A204.1 (cell line): ENCODE measurements around the gene HECW1.
"Not testable (repeated sequence)": the region's sequence is repeated elsewhere in the genome, so short reads cannot be mapped to it uniquely, and the experiment has no call there.

Experiments
- FAIRE-seq: peaks from 2 replicates; lab custom pipeline; 2012; peaks lifted over from hg19 to GRCh38; lab: Jason Lieb, UNC

HECW1 gene

DNA sequence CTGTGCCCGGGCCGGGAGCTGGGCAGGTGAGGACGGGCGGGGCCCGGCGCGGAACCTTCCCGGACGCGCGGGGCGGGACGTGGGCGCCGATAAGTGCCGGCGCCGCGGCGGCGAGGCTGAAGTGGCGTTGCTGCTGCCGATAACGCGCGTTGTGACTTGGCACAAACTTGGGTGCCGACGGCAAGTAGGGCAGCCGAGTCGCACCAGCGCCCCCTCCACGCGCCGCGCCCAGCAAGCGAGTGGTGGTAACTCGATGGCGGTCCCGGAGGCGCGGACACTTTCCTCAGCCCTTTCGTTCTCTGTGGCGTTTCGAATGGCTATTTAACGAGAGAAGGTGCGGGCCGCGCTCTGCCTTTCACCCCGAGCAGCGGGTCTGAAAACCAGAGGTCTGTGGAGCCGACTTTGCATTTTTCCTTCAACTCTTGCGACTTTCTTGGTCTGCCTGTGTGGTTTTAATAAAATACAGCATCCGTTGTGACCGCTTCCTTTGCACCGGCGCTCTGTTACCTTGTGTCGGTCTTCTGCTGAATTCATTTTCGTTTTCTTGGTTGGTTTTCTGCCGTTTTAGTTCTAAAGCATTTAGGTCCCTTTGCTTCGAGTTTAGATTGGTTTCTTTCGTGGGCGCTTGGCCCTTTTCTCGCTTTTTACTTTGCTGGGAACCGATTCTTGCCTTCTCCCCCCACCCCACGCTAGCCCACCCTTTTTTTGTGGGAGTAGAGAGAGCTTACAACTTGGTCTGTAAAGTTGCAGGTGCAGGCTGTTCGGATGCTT, 471.2 kb downstream of the HECW1 start:
- no peak for FAIRE-seq

DNA sequence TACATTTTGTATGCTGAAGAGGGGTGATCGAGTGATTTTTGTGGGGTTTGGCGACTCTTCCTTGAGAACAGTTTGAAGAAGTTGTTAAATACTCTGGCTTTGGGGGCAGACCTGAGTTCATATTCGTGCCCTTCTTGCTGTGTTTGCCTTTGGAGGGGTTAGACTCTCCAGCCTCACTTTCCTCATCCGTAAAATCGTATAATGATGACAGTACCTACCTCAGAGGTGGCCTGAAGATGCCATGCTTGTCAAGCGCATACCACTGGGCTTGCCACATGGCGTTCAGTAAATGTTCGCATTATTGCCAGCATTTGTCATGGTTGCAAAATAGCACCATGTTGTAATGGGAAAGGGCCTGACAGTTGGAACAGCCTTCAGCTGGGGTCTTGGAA, 471.7 kb downstream of the HECW1 start:
- FAIRE-seq: no peak

DNA sequence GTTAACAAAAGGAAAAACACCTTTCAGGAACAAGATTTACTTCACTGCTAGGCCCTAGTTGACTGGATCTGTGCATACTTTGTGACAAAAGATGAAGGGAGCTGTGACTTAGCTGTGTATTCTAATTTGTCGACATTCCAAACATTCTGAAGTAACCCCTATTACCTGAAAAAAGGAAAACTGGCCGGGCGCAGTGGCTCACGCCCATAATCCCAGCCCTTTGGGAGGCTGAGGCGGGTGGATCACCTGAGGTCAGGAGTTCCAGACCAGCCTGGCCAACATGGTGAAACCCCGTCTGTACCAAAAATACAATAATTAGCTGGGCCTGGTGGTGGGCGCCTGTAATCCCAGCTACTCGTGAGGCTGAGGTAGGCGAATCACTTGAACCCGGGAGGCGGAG, 472.3 kb downstream of the HECW1 start:
- not testable (repeated sequence) for FAIRE-seq

DNA sequence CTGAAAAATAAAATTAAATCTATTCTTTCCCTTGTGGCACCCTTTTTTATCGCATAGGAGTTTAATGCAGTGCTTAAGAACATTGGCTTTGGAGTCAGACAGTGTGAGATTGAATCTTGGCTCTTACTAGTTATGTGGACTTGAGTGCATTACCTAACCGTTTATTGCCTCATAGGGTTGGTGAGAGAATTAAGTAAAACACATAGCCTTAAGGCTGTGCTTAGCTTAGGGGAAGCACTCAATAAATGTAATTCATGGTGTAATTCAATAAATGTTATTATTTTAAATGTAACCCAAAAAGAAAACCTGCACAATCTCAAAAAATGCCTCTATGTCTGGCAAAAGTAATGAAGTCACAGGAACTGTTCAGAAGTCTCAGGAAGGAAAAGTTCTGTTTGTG, 473.1 kb downstream of the HECW1 start:
- no peak for FAIRE-seq

DNA sequence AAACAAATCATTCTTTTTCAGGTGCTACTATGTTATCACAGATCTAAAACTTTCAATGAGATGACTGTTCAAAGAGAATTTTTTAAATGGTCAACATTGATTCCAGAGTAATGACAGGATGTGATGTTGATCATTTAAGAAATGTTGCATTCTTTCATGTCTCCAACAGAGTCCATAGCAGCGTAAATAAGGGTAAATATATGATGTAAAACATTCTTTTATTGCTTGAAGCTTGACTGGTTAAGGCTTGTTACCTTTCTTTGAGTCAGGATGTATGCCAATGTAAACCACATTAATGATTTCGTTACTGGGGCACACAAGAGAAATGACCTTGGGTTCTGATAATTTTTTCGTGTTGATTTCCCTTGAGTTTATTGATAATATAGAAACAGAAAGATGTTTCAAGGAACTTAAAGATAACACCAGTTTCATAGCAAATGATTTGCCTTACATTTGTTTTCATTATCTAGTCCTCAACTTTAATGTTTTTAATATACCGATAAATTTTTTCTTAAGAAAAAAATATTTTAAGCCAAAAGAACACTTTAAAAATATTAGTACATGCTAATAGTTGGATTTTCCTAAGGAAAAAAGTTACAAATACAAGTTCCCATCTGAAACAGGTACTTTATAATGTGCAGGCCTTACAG, 473.9 kb downstream of the HECW1 start:
- no peak for FAIRE-seq

DNA sequence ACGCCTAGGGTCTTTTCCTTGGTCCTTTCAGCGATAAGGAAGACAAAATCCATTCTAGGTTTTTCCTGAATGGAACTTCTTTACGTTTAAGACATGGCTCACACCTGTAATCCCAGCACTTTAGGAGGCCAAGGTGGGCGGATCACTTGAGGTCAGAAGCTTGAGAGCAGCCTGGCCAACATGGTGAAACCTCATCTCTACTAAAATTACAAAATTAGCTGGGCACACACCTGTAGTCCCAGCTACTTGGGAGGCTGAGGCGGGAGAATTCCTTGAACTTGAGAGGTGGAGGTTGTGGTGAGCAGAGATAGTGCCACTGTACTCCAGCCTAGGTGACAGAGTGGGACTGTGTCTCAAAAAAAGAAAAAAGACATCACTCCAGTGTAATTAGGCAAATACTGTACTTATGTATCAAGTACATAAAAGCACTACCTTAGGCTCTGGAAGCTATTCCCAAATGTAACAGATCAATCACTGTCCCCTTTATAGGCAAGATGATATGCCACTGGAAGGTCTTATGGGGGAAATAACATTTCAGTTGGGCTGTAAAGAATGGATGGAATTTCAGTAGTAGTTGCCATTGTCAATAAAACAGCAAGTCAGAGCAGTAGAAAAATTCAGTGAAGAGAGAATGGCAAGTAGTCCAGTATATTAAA, 476.2 kb downstream of the HECW1 start:
- FAIRE-seq: no peak

DNA sequence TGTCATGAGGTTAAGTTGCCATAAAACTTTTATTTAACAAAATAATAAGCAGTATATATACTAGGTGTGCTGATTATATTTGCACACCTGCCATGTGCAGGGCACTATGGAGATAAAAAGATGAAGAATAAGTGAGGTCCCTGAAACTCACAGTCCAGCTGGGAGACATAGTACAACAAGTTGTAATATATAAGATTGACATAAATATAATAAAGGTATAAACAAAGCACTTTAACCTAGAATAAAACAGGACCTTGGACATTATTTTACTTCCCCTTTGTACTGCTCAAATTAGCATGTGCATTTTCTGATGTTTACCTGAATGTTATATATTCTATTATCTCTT, 476.7 kb downstream of the HECW1 start:
- FAIRE-seq: no peak

DNA sequence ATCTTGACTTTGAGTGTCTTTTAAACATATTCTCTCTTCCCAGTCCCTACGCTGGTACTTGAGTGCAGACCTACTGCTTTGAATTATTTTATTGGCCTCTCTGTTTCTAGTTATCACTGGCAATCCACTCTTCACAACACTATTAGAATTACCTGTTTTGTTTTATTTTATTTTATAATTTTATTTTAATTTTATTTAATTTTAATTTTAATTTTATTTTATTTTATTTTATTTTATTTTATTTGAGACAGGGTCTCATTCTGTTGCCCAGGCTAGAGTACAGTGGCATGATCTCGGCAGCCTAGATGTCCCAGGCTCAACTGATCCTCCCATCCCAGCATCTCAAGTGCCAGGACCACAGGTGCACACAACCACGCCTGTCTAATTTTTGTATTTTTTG, 477.3 kb downstream of the HECW1 start:
- no peak for FAIRE-seq

DNA sequence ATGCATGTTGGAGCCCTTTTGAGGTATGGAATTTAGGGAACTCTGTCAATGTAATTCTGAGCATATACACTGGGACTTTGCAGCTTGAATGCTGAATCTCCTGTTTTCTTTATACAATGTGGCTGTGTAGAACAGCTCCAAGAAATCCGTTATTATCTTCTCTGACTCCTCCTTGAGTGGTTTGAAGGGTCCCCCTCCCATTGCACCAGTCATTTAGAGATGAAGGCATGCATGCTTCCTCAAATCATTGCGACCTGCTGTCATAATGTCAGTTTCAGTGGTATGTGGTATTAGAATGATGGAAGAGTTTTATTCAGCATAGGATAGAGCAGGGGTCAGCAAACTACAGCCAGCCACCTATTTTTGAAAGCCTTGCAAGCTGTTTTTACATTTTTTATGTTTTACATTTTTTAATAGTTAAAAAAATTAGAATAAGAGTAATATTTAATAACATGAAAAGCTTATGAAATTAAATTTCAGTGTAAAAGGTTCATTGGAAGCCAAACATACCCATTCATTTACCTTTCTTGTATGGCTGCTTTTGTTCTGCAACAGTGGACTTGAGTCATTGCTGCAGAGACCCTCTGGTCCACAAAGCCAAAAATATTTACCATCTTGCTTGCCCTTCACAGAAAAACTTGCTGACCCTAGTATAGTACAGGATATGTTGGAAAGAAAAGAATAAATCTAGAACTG, 478.6 kb downstream of the HECW1 start:
- no peak for FAIRE-seq

DNA sequence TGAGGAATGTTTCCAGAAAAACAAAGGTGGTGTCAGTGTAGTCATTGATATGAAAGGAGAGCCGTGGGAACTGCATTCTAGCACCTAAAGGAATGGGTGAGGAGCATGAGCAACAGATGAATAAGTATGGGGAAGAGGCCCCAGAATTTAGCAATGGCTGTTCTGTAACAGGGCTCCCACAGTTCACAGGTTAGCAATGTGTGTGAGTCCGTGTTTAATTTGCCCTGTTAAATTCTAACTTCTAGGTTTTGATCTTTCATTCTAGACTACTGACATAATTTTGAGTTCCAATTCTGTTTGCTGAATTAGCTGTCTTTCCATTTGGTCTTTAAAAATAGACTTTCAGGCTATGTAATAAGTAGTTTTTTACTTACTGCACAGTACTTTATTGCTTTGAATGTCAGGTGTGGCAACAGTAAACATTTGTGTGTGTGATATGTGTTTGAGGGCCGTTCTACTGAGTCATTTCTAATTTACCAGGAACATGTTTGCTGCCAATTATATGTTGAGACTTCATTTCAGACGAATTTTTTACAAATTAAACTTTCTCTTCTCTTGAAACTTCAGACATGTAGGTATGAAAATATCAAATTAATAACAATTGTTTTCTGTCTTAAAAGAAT, 479.2 kb downstream of the HECW1 start:
- FAIRE-seq: no peak

DNA sequence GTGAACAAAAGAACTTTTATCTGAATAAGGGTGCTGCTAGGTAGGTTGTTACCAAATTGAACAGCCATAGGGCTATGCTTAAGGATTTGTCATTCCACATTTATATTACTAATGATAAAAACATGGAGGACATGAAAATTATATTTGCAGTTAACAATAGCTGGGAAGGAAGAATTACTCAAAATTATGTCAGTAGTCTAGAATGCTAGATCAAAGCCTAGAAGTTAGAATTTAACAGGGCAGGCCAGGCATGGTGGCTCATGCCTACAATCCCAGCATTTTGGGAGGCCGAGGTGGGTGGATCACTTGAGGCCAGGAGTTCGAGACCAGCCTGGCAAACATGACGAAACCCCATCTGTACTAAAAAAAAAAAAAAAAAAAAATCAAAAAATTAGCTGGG, 479.9 kb downstream of the HECW1 start:
- no peak for FAIRE-seq

DNA sequence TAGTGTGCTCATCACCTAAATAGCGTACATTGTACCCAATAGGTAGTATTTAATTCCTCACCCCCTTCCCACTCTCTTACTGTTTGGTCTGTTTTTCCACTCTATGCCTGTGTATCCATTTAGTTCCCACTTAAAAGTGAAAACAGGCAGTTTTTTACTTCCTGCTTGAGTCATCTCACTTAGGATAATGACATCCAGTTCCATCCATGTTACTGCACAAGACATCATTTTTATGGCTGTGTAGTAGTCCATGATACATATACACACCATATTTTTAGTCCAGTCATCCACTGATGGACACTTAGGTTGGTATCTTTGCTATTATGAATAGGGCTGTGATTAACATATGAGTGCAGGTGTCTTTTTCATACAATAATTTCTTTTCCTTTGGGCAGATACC, 480.6 kb downstream of the HECW1 start:
- no peak for FAIRE-seq

DNA sequence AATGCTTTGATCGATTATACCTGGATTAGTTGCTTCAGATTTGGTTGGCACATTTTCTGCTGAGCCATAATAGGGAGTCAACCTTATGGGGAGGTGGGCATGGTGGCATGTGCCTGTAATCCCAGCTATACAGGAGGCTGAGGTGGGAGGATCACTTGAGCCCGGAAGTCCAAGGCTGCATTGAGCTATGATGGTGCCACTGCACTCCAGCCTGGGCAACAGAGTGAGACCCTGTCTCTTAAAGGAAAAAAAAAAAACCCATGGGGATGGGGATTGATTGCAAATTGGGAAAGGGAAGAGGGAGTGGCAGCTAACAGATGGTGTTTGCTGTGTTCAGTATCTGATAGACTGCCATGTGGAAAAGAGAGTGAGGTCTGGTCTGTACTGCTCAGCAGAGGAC, 481.6 kb downstream of the HECW1 start:
- FAIRE-seq: no peak

DNA sequence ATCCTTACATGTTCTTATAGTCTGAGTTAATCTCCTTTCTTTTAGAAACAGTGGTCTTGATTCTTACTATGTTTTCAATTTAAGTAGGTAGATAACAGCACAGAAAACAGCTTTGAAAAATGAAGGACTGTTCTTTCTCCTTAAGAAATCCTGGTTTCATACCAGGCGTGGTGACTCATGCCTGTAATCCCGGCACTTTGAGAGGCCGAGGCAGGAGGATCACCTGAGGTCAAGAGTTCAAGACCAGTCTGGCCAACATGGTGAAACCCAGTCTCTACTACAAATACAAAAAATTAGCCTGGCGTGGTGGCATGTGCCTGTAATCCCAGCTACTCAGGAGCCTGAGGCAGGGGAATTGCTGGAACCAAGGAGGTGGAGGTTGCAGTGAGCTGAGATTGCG, 484.0 kb downstream of the HECW1 start:
- not testable (repeated sequence) for FAIRE-seq

DNA sequence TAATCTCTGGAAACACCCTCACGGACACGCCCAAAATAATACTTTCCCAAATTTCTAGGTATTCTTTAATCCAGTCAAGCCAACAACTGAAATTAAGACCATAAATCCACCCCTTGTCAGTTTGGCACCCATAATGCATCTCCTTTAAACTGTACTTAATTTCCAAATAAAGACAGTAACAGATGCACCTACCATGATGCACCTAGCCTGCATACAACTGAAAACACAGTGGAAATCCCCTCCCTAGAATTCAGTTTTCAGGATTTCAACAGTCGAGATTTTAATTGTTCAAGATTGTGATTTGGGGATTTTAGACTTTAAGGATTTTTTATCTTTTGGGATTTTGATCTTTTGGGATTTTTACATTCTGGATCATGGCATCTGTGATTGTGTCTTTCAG, 487.6 kb downstream of the HECW1 start:
- FAIRE-seq: no peak

DNA sequence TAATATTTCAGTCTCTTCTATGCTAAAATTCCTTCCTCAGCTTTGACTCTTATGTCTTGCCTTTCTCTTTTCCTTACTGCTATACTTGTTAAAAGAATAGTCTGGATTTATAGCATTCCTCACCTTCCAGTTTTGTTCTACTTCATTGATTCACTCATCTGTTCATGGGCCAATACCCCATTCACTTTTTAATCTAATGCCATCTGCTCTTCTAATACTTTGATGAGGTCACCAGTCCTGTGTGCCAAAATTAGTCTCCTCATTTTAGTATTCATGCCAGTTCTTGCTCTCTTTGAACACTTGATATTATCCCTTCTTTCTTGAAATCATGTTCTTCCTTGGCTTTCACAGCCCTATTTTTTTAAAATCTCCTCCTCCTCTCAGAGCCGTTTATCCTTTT, 489.8 kb downstream of the HECW1 start:
- FAIRE-seq: no peak

DNA sequence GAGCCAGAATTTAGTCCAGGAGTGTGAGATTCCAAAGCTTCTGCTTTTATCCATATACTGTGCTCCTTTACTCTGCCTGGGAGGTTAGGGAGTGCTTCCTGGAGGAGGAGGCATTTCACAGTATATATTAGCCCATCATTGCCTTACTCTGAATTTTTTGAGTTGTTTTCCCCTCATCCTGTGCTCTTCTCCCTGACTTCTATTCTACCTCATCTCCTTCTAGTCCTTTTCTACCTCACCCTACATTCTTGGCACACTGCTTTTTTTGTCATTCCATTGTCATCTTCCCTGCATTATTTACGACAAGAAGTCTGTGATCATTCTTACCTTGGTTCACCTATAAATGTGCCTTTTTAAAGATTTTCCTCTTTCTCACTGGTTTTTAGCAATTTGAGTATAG, 491.8 kb downstream of the HECW1 start:
- no peak for FAIRE-seq

DNA sequence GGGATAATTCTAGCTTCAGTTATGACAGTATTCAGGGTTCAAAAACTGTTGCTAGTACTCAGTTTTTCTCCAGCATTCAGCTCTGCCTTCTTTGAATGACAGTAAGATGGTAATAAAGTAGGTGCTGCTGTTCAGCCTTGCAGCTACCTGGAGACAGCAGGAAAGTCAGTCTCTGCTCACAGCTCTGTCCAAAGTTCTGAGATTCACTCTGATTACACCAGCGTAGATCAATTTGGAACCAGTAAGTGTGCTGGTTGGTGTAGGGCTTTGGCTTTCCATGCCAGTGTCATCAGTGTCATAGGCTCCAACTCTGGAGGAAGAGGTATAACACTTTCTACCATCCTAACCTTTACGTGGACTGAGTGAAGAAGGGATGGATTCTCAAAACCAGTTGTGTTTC, 496.6 kb downstream of the HECW1 start:
- FAIRE-seq: no peak

DNA sequence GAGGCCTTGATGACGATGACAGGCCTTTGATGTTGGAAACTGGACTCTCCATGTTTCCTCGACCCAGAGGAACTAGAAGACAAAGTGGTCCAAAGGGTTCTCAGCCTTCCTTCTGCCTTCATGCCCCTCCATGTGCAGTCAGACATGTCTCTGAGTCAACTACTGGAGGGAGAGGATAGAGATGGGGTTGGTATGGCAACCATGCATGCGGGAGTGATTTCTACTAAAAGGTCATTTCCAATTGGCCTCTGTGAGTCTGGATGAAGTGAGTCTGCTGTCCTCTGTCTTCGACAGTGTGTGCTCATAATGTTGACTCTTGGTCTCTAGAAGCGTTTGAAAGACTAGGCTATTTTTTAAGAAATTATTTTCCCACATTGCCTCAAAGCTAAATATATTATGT, 499.7 kb downstream of the HECW1 start:
- FAIRE-seq: no peak

DNA sequence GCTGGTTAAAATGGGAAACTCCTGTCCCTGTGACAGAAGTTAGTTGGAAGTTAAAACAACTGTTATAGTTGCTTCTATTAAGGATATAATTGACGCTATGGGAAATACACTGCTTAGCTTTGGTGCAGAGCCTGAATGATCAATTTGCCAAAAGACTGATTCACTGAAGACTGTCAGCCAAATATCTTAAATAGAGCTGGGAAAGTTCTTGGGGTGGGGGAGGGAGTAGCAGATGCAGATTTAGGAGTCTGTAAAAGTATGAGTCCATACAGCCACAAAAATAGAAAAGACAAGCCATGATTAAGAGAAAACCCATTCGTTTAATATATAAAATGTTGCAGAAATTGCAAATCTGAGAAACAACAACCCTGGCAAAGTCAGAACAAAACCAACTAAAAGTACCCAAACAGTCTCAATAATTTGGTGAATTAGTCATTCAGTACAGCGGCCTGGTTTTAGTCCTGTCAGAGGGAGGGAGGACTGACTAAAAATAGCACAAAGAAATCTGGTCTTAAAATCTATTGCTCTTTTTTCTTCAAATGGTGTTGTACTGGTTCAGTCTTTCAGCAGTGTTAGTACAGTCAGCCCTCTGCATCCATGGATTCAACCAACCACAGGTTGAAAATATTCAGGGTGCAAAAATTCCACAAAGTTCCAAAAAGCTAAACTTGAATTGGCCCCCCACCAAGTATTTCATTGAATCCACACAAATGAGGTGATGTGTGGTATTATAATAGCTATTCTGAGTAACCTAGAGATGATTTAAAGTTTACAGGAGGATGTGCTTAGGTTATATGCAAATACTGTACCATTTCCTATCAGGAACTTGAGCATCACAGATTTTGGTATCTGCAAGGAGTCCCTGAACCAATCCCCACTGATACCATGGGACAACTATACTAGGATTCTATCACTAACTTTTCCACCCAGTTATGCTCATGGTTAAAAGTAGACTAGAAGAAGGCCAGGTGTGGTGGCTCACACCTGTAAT, 500.4 kb downstream of the HECW1 start:
- FAIRE-seq: no peak
